ENCODE data around the gene PDLIM4.
A peak's percentile ranks its signal among the peaks of the same experiment; 100 is the strongest.

PDLIM4 gene

DNA sequence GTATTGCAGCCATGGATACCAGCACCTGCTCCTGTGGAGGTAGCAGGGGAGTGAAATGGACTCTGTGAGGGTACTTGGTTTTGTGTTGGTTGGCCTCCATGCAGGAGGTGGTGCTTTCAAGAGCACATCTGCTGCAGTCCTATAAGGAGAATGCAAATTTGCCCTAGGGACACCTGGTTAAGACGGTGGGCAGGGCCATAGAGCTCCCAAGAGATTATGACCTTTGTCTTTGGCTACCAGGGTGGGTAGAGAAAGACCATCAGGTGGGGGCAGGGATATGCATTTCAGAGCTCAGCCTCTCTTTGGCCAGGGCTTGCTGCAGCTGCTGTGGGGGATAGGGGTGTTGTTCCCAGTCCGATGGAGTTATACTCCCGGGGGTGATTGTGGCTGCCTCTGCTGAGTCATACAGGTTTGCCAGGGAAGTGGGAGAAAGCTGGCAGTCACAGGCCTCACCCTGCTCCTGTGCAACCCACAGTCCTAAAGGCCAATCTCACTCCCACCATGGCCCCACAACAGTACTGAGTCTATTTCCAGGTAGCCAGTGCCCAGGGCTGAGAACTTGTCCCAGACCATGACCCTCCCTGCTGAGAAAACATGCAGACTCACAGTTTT lies 14.0 kb upstream of the PDLIM4 start:
- DNase-seq: no peak
- no CpG with 5 or more reads among the region's 3 CpGs for WGBS (ENCODE audit: extremely low coverage, insufficient coverage, low lambda C conversion rate)
- H3K18ac ChIP-seq (ENCODE audit: low read length): no peak overlapping the region

DNA sequence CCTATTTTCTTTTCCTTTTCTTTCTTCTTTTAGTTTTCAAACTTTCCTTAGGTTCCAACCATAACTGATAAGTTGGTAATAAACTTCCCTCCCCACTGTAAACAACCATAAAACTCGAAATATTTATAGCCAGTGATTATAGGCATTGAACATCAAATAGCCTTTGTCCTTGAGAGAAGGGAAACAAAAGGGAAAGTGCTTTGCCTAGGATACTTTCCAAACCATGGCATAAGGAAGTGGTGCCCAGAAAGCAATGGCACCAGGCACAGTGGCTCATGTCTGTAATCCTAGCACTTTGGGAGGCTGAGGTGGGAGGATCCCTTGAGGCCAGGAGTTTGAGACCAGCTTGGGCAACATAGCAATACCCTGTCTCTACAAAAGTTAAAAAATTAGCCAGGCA lies 11.9 kb upstream of the PDLIM4 start:
- H3K18ac ChIP-seq (ENCODE audit: low read length): no peak overlapping the region
- H3K9ac ChIP-seq (ENCODE audit: low read length): no peak overlapping the region
- H2BK5ac ChIP-seq (ENCODE audit: low read length): no peak overlapping the region
- no peak overlapping the region for H3K27ac ChIP-seq (ENCODE audit: low read depth, low read length)
- H3K4me2 ChIP-seq (ENCODE audit: low read length): no peak overlapping the region
- H2BK15ac ChIP-seq (replicated peaks; ENCODE audit: low read depth): no peak overlapping the region
- no peak overlapping the region for H3K23ac ChIP-seq (ENCODE audit: low read length)
- no CpG with 5 or more reads among the region's 1 CpG for WGBS (ENCODE audit: extremely low coverage, insufficient coverage, low lambda C conversion rate)
- no peak overlapping the region for H4K8ac ChIP-seq (ENCODE audit: low read depth, low read length)
- H3K27me3 ChIP-seq (ENCODE audit: insufficient read depth, low read length, poor library complexity): no peaks in the 10 kb centered on the region
- H3K4me3 ChIP-seq (ENCODE audit: low read length): no peak overlapping the region
- no peak for DNase-seq
- no peak overlapping the region for H2BK120ac ChIP-seq (ENCODE audit: low read depth, low read length)
- H3K79me2 ChIP-seq (ENCODE audit: control insufficient read depth, insufficient read depth, low read length): no peaks in the 10 kb centered on the region
- H3K56ac ChIP-seq (ENCODE audit: low read length): no peak overlapping the region
- H3K4me1 ChIP-seq (ENCODE audit: control insufficient read depth, low read depth, low read length): no peaks in the 10 kb centered on the region
- no peaks in the 10 kb centered on the region for H3K36me3 ChIP-seq (ENCODE audit: control insufficient read depth, insufficient read depth, low read length)
- no peak overlapping the region for H4K5ac ChIP-seq (ENCODE audit: low read length)
- no peak overlapping the region for H2AK5ac ChIP-seq (ENCODE audit: low read length)
- H3K4ac ChIP-seq (ENCODE audit: low read depth, low read length): no peak overlapping the region
- no peaks in the 10 kb centered on the region for H3K79me1 ChIP-seq (ENCODE audit: low read length)

More for the DNA sequence above, 14.0 kb upstream of the PDLIM4 start:
- no peak overlapping the region for H3K4ac ChIP-seq (ENCODE audit: low read depth, low read length)
- H3K79me2 ChIP-seq (ENCODE audit: control insufficient read depth, insufficient read depth, low read length): no peaks in the 10 kb centered on the region
- no peaks in the 10 kb centered on the region for H3K79me1 ChIP-seq (ENCODE audit: low read length)
- H3K23ac ChIP-seq (ENCODE audit: low read length): no peak overlapping the region
- no peaks in the 10 kb centered on the region for H3K27me3 ChIP-seq (ENCODE audit: insufficient read depth, low read length, poor library complexity)
- H3K27ac ChIP-seq (ENCODE audit: low read depth, low read length): no peak overlapping the region
- H3K4me3 ChIP-seq (ENCODE audit: low read length): no peak overlapping the region
- no peaks in the 10 kb centered on the region for H3K4me1 ChIP-seq (ENCODE audit: control insufficient read depth, low read depth, low read length)
- no peak overlapping the region for H2BK5ac ChIP-seq (ENCODE audit: low read length)
- no peak overlapping the region for H3K4me2 ChIP-seq (ENCODE audit: low read length)
- no peak overlapping the region for H3K56ac ChIP-seq (ENCODE audit: low read length)
- no peak overlapping the region for H2BK120ac ChIP-seq (ENCODE audit: low read depth, low read length)
- H2BK15ac ChIP-seq (replicated peaks; ENCODE audit: low read depth): no peak overlapping the region
- H3K36me3 ChIP-seq (ENCODE audit: control insufficient read depth, insufficient read depth, low read length): no peaks in the 10 kb centered on the region
- no peak overlapping the region for H2AK5ac ChIP-seq (ENCODE audit: low read length)
- H3K9ac ChIP-seq (ENCODE audit: low read length): no peak overlapping the region
- no peak overlapping the region for H4K8ac ChIP-seq (ENCODE audit: low read depth, low read length)
- H4K5ac ChIP-seq (ENCODE audit: low read length): no peak overlapping the region

DNA sequence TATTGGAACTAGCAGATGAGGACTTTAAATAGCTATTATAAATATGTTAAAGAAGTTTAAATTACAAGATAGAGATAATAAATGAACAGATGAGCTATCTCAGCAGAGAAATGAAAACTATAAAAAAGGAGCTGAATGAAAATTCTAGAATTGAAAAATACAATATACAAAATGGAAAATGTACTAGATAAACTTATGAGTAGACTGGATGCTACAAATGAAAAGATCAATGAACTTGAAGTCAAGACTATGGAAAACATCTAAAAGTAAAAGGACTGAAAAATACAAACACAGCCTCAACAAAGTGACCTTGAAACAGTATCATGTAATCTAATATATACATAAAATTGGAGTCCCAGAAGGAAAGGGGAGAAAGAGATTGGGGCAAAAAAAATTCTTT lies 10.7 kb upstream of the PDLIM4 start:
- Histone ChIP-seq H3K23ac (ENCODE audit: low read length) (no peak overlapping the region), H3K27me3 (ENCODE audit: insufficient read depth, low read length, poor library complexity) (no peaks in the 10 kb centered on the region), H3K79me2 (ENCODE audit: control insufficient read depth, insufficient read depth, low read length) (no peaks in the 10 kb centered on the region), H3K9ac (ENCODE audit: low read length) (no peak overlapping the region), H4K8ac (ENCODE audit: low read depth, low read length) (no peak overlapping the region), H3K4me2 (ENCODE audit: low read length) (no peak overlapping the region), H2AK5ac (ENCODE audit: low read length) (no peak overlapping the region), H3K4me1 (ENCODE audit: control insufficient read depth, low read depth, low read length) (no peaks in the 10 kb centered on the region), H3K79me1 (ENCODE audit: low read length) (no peaks in the 10 kb centered on the region), H3K18ac (ENCODE audit: low read length) (no peak overlapping the region), H2BK15ac (replicated peaks; ENCODE audit: low read depth) (no peak overlapping the region), H3K56ac (ENCODE audit: low read length) (no peak overlapping the region), H3K36me3 (ENCODE audit: control insufficient read depth, insufficient read depth, low read length) (no peaks in the 10 kb centered on the region), H2BK5ac (ENCODE audit: low read length) (no peak overlapping the region), H3K4me3 (ENCODE audit: low read length) (no peak overlapping the region), H3K27ac (ENCODE audit: low read depth, low read length) (no peak overlapping the region), H4K5ac (ENCODE audit: low read length) (no peak overlapping the region), H2BK120ac (ENCODE audit: low read depth, low read length) (no peak overlapping the region), H3K4ac (ENCODE audit: low read depth, low read length) (no peak overlapping the region)
- no peak for DNase-seq

DNA sequence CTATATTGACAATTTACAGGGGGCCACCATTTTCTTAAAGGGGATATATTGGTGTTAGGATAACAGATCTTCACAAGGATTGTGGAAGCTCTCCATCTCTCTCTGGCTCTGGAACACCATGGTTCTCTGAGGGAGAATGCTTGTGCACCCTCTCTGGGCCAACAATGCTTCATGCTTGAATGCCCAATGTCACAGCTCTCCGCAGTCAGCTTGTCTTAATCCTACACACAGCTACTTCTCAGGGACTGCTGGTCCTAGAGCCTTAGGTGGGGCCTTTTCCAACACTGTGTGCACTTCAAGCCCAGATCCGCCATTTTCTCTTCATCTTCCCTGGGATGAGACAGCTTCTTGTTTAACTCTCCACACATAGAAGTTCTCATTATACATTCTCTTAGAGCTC lies 6.9 kb upstream of the PDLIM4 start:
- Histone ChIP-seq H2BK5ac (ENCODE audit: low read length) (no peak overlapping the region), H2BK15ac (replicated peaks; ENCODE audit: low read depth) (no peak overlapping the region), H3K36me3 (ENCODE audit: control insufficient read depth, insufficient read depth, low read length) (no peaks in the 10 kb centered on the region), H3K79me1 (ENCODE audit: low read length) (no peaks in the 10 kb centered on the region), H3K27me3 (ENCODE audit: insufficient read depth, low read length, poor library complexity) (no peaks in the 10 kb centered on the region), H3K56ac (ENCODE audit: low read length) (no peak overlapping the region), H4K8ac (ENCODE audit: low read depth, low read length) (no peak overlapping the region), H3K4ac (ENCODE audit: low read depth, low read length) (no peak overlapping the region), H3K23ac (ENCODE audit: low read length) (no peak overlapping the region), H3K18ac (ENCODE audit: low read length) (no peak overlapping the region), H3K4me2 (ENCODE audit: low read length) (no peak overlapping the region), H2BK120ac (ENCODE audit: low read depth, low read length) (no peak overlapping the region), H3K79me2 (ENCODE audit: control insufficient read depth, insufficient read depth, low read length) (no peaks in the 10 kb centered on the region), H3K9ac (ENCODE audit: low read length) (no peak overlapping the region), H3K4me3 (ENCODE audit: low read length) (no peak overlapping the region), H4K5ac (ENCODE audit: low read length) (no peak overlapping the region), H2AK5ac (ENCODE audit: low read length) (no peak overlapping the region), H3K4me1 (ENCODE audit: control insufficient read depth, low read depth, low read length) (no peaks in the 10 kb centered on the region), H3K27ac (ENCODE audit: low read depth, low read length) (no peak overlapping the region)
- no peak for DNase-seq
- WGBS (ENCODE audit: extremely low coverage, insufficient coverage, low lambda C conversion rate): no CpG with 5 or more reads among the region's 2 CpGs

DNA sequence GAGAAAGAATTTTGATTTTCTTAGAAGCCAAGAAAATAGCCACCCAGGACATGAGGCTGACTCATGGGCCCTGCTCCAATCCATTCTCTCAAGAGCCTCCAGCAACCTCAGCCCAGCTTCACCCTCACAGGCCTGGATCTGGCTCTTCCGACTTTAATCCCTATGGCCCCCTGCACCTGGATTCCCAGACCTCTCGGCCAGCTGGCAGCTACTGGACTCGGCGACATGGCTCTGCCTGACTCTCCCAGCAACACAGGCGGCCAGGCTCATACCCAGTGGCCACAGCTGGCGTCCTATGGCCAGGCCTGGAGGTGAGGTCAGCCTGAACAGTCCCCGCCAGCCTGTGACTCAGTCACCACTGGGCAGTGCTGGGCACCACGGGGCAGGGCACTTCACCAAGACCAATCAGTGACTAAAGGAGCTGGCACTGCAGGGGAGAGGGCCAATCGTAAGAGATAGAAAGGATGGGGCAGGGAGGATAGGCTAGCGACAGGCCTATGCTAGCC lies 6.2 kb upstream of the PDLIM4 start:
- H3K79me1 ChIP-seq (ENCODE audit: low read length): no peaks in the 10 kb centered on the region
- H3K4me3 ChIP-seq (ENCODE audit: low read length): no peak overlapping the region
- no peaks in the 10 kb centered on the region for H3K79me2 ChIP-seq (ENCODE audit: control insufficient read depth, insufficient read depth, low read length)
- peak overlapping the region; percentile 25 for H3K56ac ChIP-seq (ENCODE audit: low read length)
- H3K9ac ChIP-seq (ENCODE audit: low read length): no peak overlapping the region
- H3K27ac ChIP-seq (ENCODE audit: low read depth, low read length): no peak overlapping the region
- no peak overlapping the region for H2BK5ac ChIP-seq (ENCODE audit: low read length)
- DNase-seq: no peak
- H4K5ac ChIP-seq (ENCODE audit: low read length): no peak overlapping the region
- no peaks in the 10 kb centered on the region for H3K27me3 ChIP-seq (ENCODE audit: insufficient read depth, low read length, poor library complexity)
- no peak overlapping the region for H3K23ac ChIP-seq (ENCODE audit: low read length)
- no peak overlapping the region for H3K4me2 ChIP-seq (ENCODE audit: low read length)
- H3K18ac ChIP-seq (ENCODE audit: low read length): no peak overlapping the region
- no peak overlapping the region for H4K8ac ChIP-seq (ENCODE audit: low read depth, low read length)
- no peak overlapping the region for H2BK120ac ChIP-seq (ENCODE audit: low read depth, low read length)
- H3K4ac ChIP-seq (ENCODE audit: low read depth, low read length): no peak overlapping the region
- no peaks in the 10 kb centered on the region for H3K36me3 ChIP-seq (ENCODE audit: control insufficient read depth, insufficient read depth, low read length)
- no CpG with 5 or more reads among the region's 10 CpGs for WGBS (ENCODE audit: extremely low coverage, insufficient coverage, low lambda C conversion rate)
- no peak overlapping the region for H2BK15ac ChIP-seq (replicated peaks; ENCODE audit: low read depth)
- no peak overlapping the region for H2AK5ac ChIP-seq (ENCODE audit: low read length)
- no peaks in the 10 kb centered on the region for H3K4me1 ChIP-seq (ENCODE audit: control insufficient read depth, low read depth, low read length)

DNA sequence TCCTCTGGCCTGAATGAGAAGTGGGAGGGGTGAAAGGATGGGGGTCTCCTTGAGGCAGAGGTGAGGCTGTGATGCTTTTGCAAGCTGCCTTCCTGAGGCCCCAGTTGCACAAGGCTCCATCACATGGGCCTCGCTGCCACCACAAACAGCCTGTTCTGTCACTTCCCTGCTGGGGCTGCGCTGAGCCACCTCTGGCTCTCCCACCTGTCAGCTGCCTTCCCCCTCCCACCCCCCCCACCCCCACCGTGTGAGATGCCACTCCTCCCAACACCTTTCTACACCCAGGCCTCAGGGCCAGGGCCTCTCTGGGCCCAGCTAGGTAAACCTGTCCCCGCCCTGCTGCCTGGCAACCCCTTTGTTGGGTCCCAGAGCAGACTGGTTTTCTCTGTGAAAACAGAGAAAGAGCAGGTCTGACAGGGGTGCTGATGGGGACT lies 4.5 kb upstream of the PDLIM4 start:
- Histone ChIP-seq H4K5ac (ENCODE audit: low read length) (no peak overlapping the region), H4K8ac (ENCODE audit: low read depth, low read length) (no peak overlapping the region), H3K79me1 (ENCODE audit: low read length) (no peaks in the 10 kb centered on the region), H3K4me1 (ENCODE audit: control insufficient read depth, low read depth, low read length) (no peaks in the 10 kb centered on the region), H2BK15ac (replicated peaks; ENCODE audit: low read depth) (no peak overlapping the region), H3K23ac (ENCODE audit: low read length) (no peak overlapping the region), H2AK5ac (ENCODE audit: low read length) (no peak overlapping the region), H3K18ac (ENCODE audit: low read length) (no peak overlapping the region), H3K79me2 (ENCODE audit: control insufficient read depth, insufficient read depth, low read length) (no peaks in the 10 kb centered on the region), H3K4me3 (ENCODE audit: low read length) (no peak overlapping the region), H3K56ac (ENCODE audit: low read length) (no peak overlapping the region), H3K36me3 (ENCODE audit: control insufficient read depth, insufficient read depth, low read length) (no peaks in the 10 kb centered on the region), H3K4ac (ENCODE audit: low read depth, low read length) (no peak overlapping the region), H3K27ac (ENCODE audit: low read depth, low read length) (no peak overlapping the region), H3K9ac (ENCODE audit: low read length) (no peak overlapping the region), H3K4me2 (ENCODE audit: low read length) (no peak overlapping the region), H2BK5ac (ENCODE audit: low read length) (no peak overlapping the region), H3K27me3 (ENCODE audit: insufficient read depth, low read length, poor library complexity) (no peaks in the 10 kb centered on the region), H2BK120ac (ENCODE audit: low read depth, low read length) (no peak overlapping the region)
- no CpG with 5 or more reads among the region's 4 CpGs for WGBS (ENCODE audit: extremely low coverage, insufficient coverage, low lambda C conversion rate)
- no peak for DNase-seq
